Measurements from ENCODE around the gene INO80D. TPM values are rescaled to one million over a fixed set of nuclear protein-coding genes. Genes with fewer than 3 reads are reported as not detected.

INO80D gene
- total RNA-seq, 1 experiment from 2014 or later = 46.0 TPM

DNA sequence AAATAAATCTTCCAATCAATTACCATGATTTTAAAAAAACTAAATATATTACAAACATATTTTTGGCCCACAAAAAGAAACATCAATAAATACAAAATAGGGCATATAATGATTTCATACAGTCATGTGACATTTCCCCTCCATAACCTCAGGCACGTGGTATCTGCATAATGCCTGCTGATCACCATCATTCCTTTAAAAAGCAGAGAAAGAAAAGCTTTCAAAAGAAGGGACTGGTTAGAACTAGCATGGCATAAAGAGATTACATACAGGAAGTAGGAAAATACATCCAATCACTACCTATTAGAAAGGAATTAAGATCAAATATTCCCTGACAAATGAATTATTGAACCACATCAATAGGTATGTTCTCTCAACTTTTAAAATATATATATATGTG, 83.5 kb downstream of the INO80D start:
- no peak overlapping the region for H2BK20ac ChIP-seq (ENCODE audit: low read depth, low read length, poor library complexity, severe bottlenecking)
- no peak overlapping the region for H3K18ac ChIP-seq (ENCODE audit: insufficient read length, low read depth, low read length)
- no peaks in the 10 kb centered on the region for H3K23me2 ChIP-seq (ENCODE audit: insufficient read length, low read depth, low read length, poor library complexity, severe bottlenecking)
- WGBS (ENCODE audit: extremely low coverage, insufficient read length, low lambda C conversion rate) = no CpG with 5 or more reads among the region's 1 CpG
- H2AK5ac ChIP-seq (ENCODE audit: insufficient read length, low read length) = no peak overlapping the region
- H4K91ac ChIP-seq (ENCODE audit: insufficient read length, low read depth, low read length) = no peak overlapping the region
- H2BK12ac ChIP-seq (ENCODE audit: insufficient read length, low read depth, low read length) = no peak overlapping the region
- Mint-ChIP-seq H3K4me3 (no peak overlapping the region), H3K9me3 (no peaks in the 10 kb centered on the region), H3K36me3 (ENCODE audit: insufficient read depth in 1 of 3, low read depth in 3 of 3) (peaks cover 34 to 60% (median 39%) of the 10 kb centered on the region in 3 experiments; a peak in 6 of 7 replicates), H3K27me3 (ENCODE audit: low read depth) (no peaks in the 10 kb centered on the region), H3K4me1 (peaks cover 5 to 6% of the 10 kb centered on the region in 2 experiments), H3K27ac (no peak overlapping the region)
- no peak overlapping the region for H3K23ac ChIP-seq (ENCODE audit: insufficient read length, low read depth, low read length)
- no peak overlapping the region for H3K4me2 ChIP-seq (ENCODE audit: insufficient read depth, insufficient read length, low read length)
- no peaks in the 10 kb centered on the region for H3K9me3 ChIP-seq (ENCODE audit: control insufficient read depth, low read depth, low read length)
- no peak overlapping the region for H2AFZ ChIP-seq (ENCODE audit: low read length)
- DNase-seq = no peak
- H3K79me1 ChIP-seq (ENCODE audit: insufficient read depth, low read depth, low read length, poor library complexity, severe bottlenecking) = no peaks in the 10 kb centered on the region
- no peak overlapping the region for H3K4ac ChIP-seq (ENCODE audit: low read depth, low read length)
- no peaks in the 10 kb centered on the region for H3K27me3 ChIP-seq (ENCODE audit: insufficient read depth, low read length)
- no peak overlapping the region for H2BK120ac ChIP-seq (ENCODE audit: low read depth, low read length, poor library complexity, severe bottlenecking)
- H3T11ph ChIP-seq (ENCODE audit: low read length) = no peak overlapping the region
- H4K5ac ChIP-seq (ENCODE audit: insufficient read length, low read depth, low read length) = no peak overlapping the region
- TF ChIP-seq, protein P1, sequence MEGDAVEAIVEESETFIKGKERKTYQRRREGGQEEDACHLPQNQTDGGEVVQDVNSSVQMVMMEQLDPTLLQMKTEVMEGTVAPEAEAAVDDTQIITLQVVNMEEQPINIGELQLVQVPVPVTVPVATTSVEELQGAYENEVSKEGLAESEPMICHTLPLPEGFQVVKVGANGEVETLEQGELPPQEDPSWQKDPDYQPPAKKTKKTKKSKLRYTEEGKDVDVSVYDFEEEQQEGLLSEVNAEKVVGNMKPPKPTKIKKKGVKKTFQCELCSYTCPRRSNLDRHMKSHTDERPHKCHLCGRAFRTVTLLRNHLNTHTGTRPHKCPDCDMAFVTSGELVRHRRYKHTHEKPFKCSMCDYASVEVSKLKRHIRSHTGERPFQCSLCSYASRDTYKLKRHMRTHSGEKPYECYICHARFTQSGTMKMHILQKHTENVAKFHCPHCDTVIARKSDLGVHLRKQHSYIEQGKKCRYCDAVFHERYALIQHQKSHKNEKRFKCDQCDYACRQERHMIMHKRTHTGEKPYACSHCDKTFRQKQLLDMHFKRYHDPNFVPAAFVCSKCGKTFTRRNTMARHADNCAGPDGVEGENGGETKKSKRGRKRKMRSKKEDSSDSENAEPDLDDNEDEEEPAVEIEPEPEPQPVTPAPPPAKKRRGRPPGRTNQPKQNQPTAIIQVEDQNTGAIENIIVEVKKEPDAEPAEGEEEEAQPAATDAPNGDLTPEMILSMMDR (conservative IDR thresholded peaks at IDR 0.05) = no peak
- H2BK15ac ChIP-seq (ENCODE audit: low read depth, low read length) = no peak overlapping the region
- H2BK5ac ChIP-seq (ENCODE audit: insufficient read length, low read length) = no peak overlapping the region
- no peaks in the 10 kb centered on the region for H3K4me1 ChIP-seq (ENCODE audit: insufficient read depth, low read length)
- H3K14ac ChIP-seq (ENCODE audit: insufficient read depth, low read length) = no peak overlapping the region
- no peaks in the 10 kb centered on the region for H3K79me2 ChIP-seq (ENCODE audit: insufficient read depth, low read length)
- H4K8ac ChIP-seq (replicated peaks; ENCODE audit: insufficient read length, low read depth, low read length) = no peak overlapping the region
- H3K9ac ChIP-seq (ENCODE audit: extremely low read depth, insufficient read length, low read length) = no peak overlapping the region
- no peaks in the 10 kb centered on the region for H4K20me1 ChIP-seq (ENCODE audit: control insufficient read depth, insufficient read depth, insufficient read length)
- no peak overlapping the region for H3K27ac ChIP-seq (ENCODE audit: insufficient read length, low read depth, low read length)
- H3K56ac ChIP-seq (ENCODE audit: insufficient read length, low read depth, low read length) = no peak overlapping the region

Measured in H9 (cell line).